ENCODE results near the gene LMOD3. TPM values are rescaled to one million over a fixed set of nuclear protein-coding genes. Genes with fewer than 3 reads are reported as not detected.

LMOD3 gene
- total RNA-seq, 2 donors from 2014 or later: 0.17 TPM; not detected in 1

GRCh38 chr3:69099576-69099975, 22.8 kb downstream of the LMOD3 start:
- no peak for DNase-seq
- no peak for ATAC-seq
- intact Hi-C loops (cut with DNase I, micrococcal nuclease): no loop called here

DNA sequence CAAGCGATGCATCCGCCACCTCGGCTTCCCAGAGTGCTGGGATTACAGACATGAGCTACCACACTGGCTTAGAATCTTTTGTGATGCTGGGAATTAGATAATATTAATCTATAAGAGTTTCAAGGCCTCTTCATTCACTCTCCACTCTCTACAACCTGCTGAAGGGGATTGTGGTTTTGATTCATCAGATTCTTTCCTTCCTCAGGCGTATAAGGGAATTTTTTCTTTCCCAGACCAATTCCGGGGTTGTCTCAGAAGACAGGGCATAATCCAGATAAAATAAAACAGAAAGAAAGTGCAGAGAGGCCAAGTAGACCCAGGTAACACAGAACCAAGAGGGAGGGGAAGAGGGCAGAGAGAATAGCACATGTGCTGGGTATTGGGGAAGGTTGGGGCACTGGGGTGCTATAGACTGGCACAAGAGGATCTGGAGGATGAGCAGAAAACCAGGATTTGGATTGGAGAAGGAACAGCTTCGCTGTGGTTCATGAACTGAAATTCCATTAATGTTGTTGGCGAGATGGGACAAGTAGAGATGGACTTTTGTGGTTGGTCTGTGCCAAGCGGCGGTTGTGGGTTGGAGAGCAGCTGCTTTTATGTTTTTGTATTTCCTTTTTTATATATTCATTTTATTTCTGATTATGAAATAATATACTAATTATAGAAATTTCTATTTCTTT, 24.8 kb downstream of the LMOD3 start:
- ATAC-seq: no peak
- intact Hi-C loops (cut with DNase I, micrococcal nuclease): no loop called here
- no peak for DNase-seq

DNA sequence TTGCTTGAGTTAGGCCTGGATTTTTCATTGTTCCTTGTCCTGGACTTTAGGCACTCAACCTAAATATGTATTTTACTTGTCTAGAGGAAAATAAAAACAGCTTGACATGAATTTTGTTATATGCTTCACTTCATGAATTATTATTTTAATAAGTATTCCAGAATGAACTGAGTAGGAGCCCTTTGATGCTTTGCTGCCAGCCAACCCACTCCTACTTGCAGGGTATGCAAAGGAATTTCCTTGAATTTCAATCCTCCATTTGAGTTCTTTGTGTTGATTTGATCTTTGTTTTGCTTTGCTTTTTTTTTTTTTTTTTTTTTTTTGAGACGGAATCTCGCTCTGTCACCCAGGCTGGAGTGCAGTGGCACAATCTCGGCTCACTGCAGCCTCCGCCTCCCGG, 26.1 kb downstream of the LMOD3 start:
- no peak for DNase-seq
- intact Hi-C loops (cut with DNase I, micrococcal nuclease): no loop called here
- ATAC-seq: no peak

- no peak for ATAC-seq
- DNase-seq: no peak
- intact Hi-C loops (cut with DNase I, micrococcal nuclease): no loop called here
Measured at GRCh38 chr3:69095636-69096035, 26.8 kb downstream of the LMOD3 start.

DNA sequence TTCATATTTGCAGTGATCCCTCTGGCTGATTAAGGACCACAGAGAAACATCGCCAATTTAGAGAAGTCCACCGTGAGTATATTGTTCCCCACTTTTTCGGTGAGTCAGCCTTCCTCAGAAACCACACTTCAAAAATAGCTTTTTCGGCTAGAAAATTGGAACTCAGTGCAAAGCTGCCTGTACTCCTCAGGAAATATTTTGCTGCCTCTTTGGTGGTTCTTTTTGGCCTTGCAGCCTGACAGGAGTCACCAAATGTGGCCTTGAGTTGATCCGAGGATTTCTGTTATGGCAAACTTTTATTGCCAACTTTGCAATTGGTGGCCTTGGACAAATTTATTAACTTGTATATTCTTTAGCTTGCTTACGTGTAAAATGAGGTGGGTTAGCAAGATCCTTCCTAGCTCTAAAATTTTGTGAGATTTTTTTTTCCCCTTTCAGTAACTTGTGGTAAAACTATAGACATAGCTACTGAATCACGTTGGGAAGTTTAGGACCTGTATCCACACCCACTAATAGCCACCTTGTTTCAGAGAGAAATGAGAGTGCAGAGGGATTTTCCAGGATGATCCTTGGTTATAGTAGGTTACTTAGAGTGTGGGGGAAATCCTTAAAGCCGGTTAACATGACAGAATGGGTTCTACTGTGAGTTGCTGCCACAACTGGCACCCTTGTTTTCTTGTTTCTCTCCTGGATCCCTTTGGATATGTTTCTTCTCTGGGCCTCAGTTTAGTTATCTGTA, 27.8 kb downstream of the LMOD3 start:
- ATAC-seq (no peak), DNase-seq (no peak)
- intact Hi-C loops (cut with DNase I, micrococcal nuclease): no loop called here

DNA sequence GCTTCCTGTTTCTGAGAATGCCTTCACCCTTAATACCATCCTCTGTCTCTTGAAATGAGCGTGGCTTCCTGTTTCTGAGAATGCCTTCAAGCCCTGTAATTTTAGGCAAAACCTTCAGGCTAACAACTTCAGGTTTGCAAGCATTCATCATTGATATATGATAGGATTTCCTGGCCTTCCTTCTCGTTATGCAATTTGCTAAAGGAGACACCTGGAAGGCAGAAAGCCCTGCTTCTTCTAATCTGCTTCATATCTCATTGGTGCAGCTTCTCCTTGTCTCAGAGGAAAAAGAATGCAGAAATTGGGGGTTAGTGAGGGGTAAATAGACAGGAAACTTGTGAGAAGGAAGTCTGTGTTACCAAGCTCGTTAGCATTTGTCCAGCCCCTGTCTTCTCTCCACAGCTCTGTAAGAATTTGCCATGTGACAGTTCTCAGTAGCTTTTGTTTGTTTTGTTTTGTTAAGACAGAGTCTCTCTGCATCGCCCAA, 30.3 kb downstream of the LMOD3 start:
- intact Hi-C loops (cut with DNase I, micrococcal nuclease): no loop called here
- DNase-seq: no peak
- no peak for ATAC-seq

GRCh38 chr3:69091389-69092029, 30.9 kb downstream of the LMOD3 start:
- ATAC-seq (no peak), DNase-seq (no peak)
- intact Hi-C loops (cut with DNase I, micrococcal nuclease): no loop called here

- intact Hi-C loops (cut with DNase I, micrococcal nuclease): no loop called here
- DNase-seq (no peak), ATAC-seq (no peak)
Measured at GRCh38 chr3:69090021-69090420, 32.4 kb downstream of the LMOD3 start.

- DNase-seq (no peak), ATAC-seq (peak; percentile 9)
- intact Hi-C loops (cut with DNase I, micrococcal nuclease): no loop called here
Measured at GRCh38 chr3:69088063-69088462, 34.3 kb downstream of the LMOD3 start.

GRCh38 chr3:69087030-69087791, 35.2 kb downstream of the LMOD3 start:
- ATAC-seq (no peak), DNase-seq (no peak)

GRCh38 chr3:69085833-69086722, 36.3 kb downstream of the LMOD3 start:
- ATAC-seq: peak; percentile 81

More at GRCh38 chr3:69087030-69087791, 35.2 kb downstream of the LMOD3 start:
- intact Hi-C loops (cut with DNase I, micrococcal nuclease): no loop called here

DNA sequence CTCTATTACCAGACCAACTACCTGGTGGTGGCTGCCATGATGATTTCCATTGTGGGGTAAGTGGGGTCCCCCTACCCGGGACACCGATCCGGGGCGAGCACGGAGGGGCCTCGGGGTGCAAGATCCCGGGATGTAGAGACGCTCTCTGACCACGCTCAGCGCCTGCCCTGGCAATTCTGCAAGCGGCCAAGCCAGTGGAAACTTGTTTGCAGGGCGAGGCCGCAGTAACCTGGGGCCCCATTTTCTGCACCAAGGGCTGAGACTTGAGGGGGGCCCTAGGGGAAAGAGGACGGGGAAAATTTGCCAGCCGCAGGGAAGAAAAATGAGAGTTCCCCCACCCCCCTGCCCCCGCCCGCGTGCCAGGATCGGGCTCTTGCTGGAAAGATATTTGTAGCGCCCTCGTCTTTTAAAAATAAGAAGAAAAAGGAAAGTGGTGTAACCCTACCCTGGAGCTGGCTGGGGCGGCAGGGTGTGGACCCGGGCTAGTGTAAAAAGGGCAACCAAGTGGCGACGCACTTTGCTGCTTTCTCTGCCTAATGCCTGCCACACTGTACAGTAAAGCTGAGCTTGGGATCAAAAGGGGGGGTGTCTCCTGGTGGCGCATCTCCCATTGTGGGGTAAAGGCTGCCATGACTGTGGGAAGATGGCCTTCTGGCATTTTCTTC, 37.1 kb downstream of the LMOD3 start:
- intact Hi-C loops (cut with DNase I, micrococcal nuclease): no loop called here
- DNase-seq (peak; percentile 43 to 53), ATAC-seq (peak; percentile 30)

More at GRCh38 chr3:69085833-69086722, 36.3 kb downstream of the LMOD3 start:
- intact Hi-C loops (cut with DNase I, micrococcal nuclease): no loop called here
- DNase-seq: peak; percentile 92 to 94

GRCh38 chr3:69084326-69085167, 37.8 kb downstream of the LMOD3 start, which contains the start of gene ARL6IP5:
Gene ARL6IP5, plus strand, starts transcription at chr3:69084937. Its CDS starts 111 bp downstream, at chr3:69085048.
- DNase-seq (peak; percentile 95 to 96), ATAC-seq (peak; percentile 66)
- intact Hi-C loops (cut with DNase I, micrococcal nuclease): no loop called here

- DNase-seq (peak in 1 of 2 donors; percentile 56), ATAC-seq (no peak)
- intact Hi-C loops (cut with DNase I, micrococcal nuclease): no loop called here
Measured at GRCh38 chr3:69082805-69083204, 39.6 kb downstream of the LMOD3 start.

- intact Hi-C loops (cut with DNase I, micrococcal nuclease): no loop called here
- ATAC-seq (no peak), DNase-seq (no peak)
Measured at GRCh38 chr3:69082361-69082760, 40.0 kb downstream of the LMOD3 start.

DNA sequence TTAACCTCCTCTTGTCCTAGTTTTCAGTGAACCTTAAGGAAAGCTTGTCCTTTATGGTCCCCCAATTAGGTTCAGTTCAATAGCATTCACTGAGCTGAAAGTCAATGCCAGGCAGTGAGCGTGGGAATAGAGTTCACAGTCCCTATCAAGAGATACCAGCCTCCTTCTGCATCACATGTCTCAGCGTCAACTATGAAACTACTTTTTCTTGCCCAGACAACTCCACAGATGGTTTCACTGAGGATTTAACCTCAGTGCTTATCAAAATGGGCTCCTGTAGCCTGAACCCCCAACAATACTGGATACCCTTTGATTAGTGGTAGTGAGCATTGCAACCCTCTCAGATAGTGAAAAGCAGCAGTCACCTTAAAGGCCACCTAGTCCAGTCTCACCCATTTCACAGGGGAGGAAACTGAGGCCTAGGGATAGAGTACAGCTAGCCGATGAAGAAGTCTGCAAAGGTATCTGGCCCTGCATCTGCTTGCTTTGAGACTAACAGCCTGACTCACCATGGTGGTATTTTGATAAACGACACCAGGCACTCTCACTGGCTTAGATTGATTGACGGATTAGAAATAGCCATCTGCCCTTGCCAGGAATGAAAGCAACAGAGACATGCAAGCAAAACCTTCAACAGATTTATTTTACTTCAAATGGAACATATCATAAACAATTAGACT, 40.7 kb downstream of the LMOD3 start:
- intact Hi-C loops (cut with DNase I, micrococcal nuclease): no loop called here
- no peak for DNase-seq
- no peak for ATAC-seq
